Calu3 (cell line): Measurements from ENCODE around the gene DECR2. TPM values are rescaled to one million over a fixed set of nuclear protein-coding genes. Genes with fewer than 3 reads are reported as not detected.
A peak's percentile ranks its signal among the peaks of the same experiment; 100 is the strongest.

Experiments used
- BruUV-seq: library from RNA; stranded (reverse); fragments of 400-500 nt; replicated peaks from 2 replicates; lab custom pipeline; 2021; lab: Mats Ljungman, UMichigan
- CTCF ChIA-PET: fragments of 300-600 bp; sonication (Branson Sonifier 250); formaldehyde crosslinking; loops from one replicate; lab custom pipeline; 2022; ENCODE audit warnings: antibody characterized with exemption; lab: Charles Lee
- DNase-seq: peaks from one replicate; pipeline ENCODE4 v3.0.0; 2022
- H3K27ac Mint-ChIP-seq: one replicate; pipeline ENCODE4 v1.8.0; 2022; ENCODE audit warnings: mixed read lengths; ENCODE audit not compliant: unreplicated experiment
- H3K27me3 Mint-ChIP-seq: one replicate; pipeline ENCODE4 v1.8.0; 2022; ENCODE audit warnings: mixed read lengths; ENCODE audit not compliant: unreplicated experiment
- H3K36me3 Mint-ChIP-seq: one replicate; pipeline ENCODE4 v1.8.0; 2022; ENCODE audit warnings: mild to moderate bottlenecking, moderate library complexity, mixed read lengths; ENCODE audit not compliant: insufficient read depth, unreplicated experiment
- H3K4me1 Mint-ChIP-seq: one replicate; pipeline ENCODE4 v1.8.0; 2022; ENCODE audit warnings: mild to moderate bottlenecking, low read depth, mixed read lengths; ENCODE audit not compliant: unreplicated experiment
- H3K4me3 Mint-ChIP-seq: one replicate; pipeline ENCODE4 v1.8.0; 2022; ENCODE audit warnings: mild to moderate bottlenecking, low read depth, moderate library complexity, mixed read lengths; ENCODE audit not compliant: unreplicated experiment
- H3K9me3 Mint-ChIP-seq: one replicate; pipeline ENCODE4 v1.8.0; 2022; ENCODE audit warnings: low read depth, mixed read lengths; ENCODE audit not compliant: unreplicated experiment
- CTCF ChIP-seq: fragments of 200-600 bp; IDR thresholded peaks from one replicate; pipeline ENCODE4 v1.8.0; 2022; ENCODE audit warnings: antibody characterized with exemption; ENCODE audit not compliant: unreplicated experiment
- intact Hi-C: fragments of 100-400 bp; cut with micrococcal nuclease; formaldehyde crosslinking; loops from one replicate; pipeline ENCODE4 v1.10.0; 2022; ENCODE audit not compliant: unreplicated experiment
- total RNA-seq: library from RNA; stranded (reverse); gene quantifications from 2 replicates; pipeline ENCODE4 v1.2.3, GENCODE V29; 2022

Gene DECR2
- total RNA-seq, 1 experiment from 2014 or later = 41.2 TPM

- intact Hi-C loops = no loop called here
- no peak overlapping the region for H3K27ac Mint-ChIP-seq
- TF ChIP-seq CTCF = no peak
- peak overlapping the region; percentile 71 for H3K4me3 Mint-ChIP-seq
- no peaks in the 10 kb centered on the region for H3K9me3 Mint-ChIP-seq
- CTCF ChIA-PET = no interaction called here
- no TSS peak for BruUV-seq
- peaks cover 12% of the 10 kb centered on the region for H3K4me1 Mint-ChIP-seq
- peaks cover 27% of the 10 kb centered on the region for H3K36me3 Mint-ChIP-seq
- DNase-seq = no peak
- H3K27me3 Mint-ChIP-seq = no peaks in the 10 kb centered on the region
Observed at GRCh38 chr16:354291-354881, 47.3 kb upstream of the DECR2 start.

GRCh38 chr16:354971-355461 lies 46.7 kb upstream of the DECR2 start:
- H3K27me3 Mint-ChIP-seq = no peaks in the 10 kb centered on the region
- peaks cover 9% of the 10 kb centered on the region for H3K4me1 Mint-ChIP-seq
- H3K9me3 Mint-ChIP-seq = no peaks in the 10 kb centered on the region
- no TSS peak for BruUV-seq
- intact Hi-C loops = no loop called here
- DNase-seq = no peak
- H3K27ac Mint-ChIP-seq = no peak overlapping the region
- TF ChIP-seq CTCF = no peak
- H3K36me3 Mint-ChIP-seq = peaks cover 27% of the 10 kb centered on the region
- CTCF ChIA-PET = interaction anchor here (0.5 kb wide), 1 partner anchor 18 kb away, joined by 5 read pairs; no protein-coding TSS in a partner anchor
- H3K4me3 Mint-ChIP-seq = no peak overlapping the region

GRCh38 chr16:356741-357140 lies 44.9 kb upstream of the DECR2 start:
- H3K4me1 Mint-ChIP-seq = no peaks in the 10 kb centered on the region
- CTCF ChIA-PET = no interaction called here
- peaks cover 10% of the 10 kb centered on the region for H3K36me3 Mint-ChIP-seq
- TF ChIP-seq CTCF = no peak
- DNase-seq = no peak
- no peak overlapping the region for H3K4me3 Mint-ChIP-seq
- no peak overlapping the region for H3K27ac Mint-ChIP-seq
- intact Hi-C loops = no loop called here
- H3K27me3 Mint-ChIP-seq = no peaks in the 10 kb centered on the region
- H3K9me3 Mint-ChIP-seq = no peaks in the 10 kb centered on the region
- BruUV-seq = no TSS peak

- no peak overlapping the region for H3K4me3 Mint-ChIP-seq
- CTCF ChIA-PET = no interaction called here
- intact Hi-C loops = no loop called here
- peaks cover 14% of the 10 kb centered on the region for H3K36me3 Mint-ChIP-seq
- H3K4me1 Mint-ChIP-seq = no peaks in the 10 kb centered on the region
- DNase-seq = no peak
- no peak overlapping the region for H3K27ac Mint-ChIP-seq
- peaks cover 18% of the 10 kb centered on the region for H3K27me3 Mint-ChIP-seq
- no peak for TF ChIP-seq CTCF
- no TSS peak for BruUV-seq
- H3K9me3 Mint-ChIP-seq = no peaks in the 10 kb centered on the region
Observed at GRCh38 chr16:359067-359763, 42.5 kb upstream of the DECR2 start.
